Activated CD4-positive, alpha-beta T cell treated with anti-CD3 and anti-CD28 coated beads, Interleukin-10, Interleukin-2, amounts not matched to agents 100 ng/mL and 50 ng/mL, durations not matched to agents 16 hours and 8 hours (primary cell): ENCODE measurements around the gene ZC3H11A.
"Not testable (repeated sequence)": the region's sequence is repeated elsewhere in the genome, so short reads cannot be mapped to it uniquely, and the experiment has no call there.

Experiments used
- DNase-seq: peaks from one replicate; pipeline ENCODE4 v3.0.0-alpha.2; 2020

The ZC3H11A gene

DNA sequence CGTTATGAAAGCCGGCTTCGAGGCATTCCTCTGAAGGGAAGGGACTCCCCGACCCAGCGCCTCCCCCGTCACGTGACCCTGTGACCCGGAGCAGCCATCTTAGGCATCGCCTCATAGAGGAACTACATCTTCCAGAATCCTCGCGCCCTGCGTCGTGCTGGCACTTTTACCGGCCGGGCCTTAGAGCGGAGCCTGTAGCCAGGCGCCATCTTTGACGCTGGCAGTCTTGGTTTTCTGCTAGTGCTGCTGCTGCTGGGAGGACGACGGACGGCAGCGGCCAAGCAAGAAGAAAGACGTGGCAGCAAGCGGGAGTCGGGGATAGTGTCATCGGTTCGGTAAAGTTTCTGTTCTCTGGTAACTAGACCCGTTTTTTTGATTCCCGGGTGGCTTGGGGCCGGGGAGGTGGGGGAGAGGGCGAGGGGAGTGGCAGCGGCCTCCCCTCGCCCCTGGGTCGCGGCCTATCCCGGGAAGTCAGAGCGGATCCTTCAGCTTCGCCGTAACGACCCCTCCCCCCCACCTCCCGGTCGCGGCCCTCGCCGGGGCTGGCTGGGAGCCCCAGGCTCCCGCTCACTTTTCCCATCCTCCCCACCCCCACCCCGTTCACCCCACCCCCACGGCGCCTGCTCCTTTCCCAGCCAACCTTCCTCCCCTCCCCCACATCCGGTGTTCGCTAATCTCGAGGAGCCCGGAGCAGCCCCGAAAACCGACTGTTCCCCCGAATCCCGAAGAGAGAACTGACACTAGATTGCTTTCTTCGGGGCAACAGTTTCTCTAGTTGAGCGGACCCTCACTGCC lies at the start of gene ZC3H11A, which contains the start of gene ZBED6:
TSS of gene ZC3H11A (plus strand) at position 183 of the 795 bp plus-strand sequence. CDS start 21,448 bp downstream, outside the sequence.
TSS of gene ZBED6 (plus strand) at position 183 of the 795 bp plus-strand sequence. CDS start 1,900 bp downstream, outside the sequence.
- DNase-seq: peak; percentile 99

DNA sequence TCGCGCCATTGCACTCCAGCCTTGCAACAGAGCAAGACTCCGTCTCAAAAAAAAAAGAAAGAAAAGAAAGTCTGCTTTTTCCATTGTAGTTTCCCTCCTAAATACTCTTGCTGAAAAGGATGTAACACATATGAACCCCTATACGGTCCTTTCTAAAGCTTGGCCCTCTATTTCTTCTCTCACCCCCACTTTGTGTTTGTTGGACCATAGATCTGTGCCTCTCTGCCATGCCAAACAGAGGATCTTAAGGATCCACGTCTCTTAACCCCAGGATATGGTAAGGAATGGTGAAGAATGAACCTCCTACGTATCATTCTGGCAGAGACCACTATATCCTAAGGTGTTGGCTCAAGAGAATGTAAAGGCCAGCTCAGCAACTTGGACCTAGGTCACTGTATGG lies 49.1 kb upstream of the ZC3H11A start:
- DNase-seq: no peak

DNA sequence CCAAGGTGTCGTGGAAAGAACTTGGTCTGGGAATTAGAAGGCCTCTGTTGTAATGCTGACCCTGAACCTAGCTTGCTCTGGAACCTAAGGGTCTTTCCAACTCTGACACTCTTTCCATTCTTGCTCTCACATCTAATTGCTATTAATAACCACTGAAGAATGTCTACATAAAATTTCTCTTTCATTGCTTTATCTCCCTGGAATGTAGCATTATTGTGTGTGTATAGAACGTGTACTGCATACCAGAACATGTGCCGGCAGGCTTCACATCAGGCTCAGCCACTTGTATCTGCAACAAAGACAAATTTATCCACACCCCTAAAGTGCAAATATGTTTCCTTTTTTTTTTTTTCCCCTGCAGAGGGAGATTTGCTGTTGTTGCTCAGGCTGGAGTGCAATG lies 44.4 kb upstream of the ZC3H11A start:
- no peak for DNase-seq

DNA sequence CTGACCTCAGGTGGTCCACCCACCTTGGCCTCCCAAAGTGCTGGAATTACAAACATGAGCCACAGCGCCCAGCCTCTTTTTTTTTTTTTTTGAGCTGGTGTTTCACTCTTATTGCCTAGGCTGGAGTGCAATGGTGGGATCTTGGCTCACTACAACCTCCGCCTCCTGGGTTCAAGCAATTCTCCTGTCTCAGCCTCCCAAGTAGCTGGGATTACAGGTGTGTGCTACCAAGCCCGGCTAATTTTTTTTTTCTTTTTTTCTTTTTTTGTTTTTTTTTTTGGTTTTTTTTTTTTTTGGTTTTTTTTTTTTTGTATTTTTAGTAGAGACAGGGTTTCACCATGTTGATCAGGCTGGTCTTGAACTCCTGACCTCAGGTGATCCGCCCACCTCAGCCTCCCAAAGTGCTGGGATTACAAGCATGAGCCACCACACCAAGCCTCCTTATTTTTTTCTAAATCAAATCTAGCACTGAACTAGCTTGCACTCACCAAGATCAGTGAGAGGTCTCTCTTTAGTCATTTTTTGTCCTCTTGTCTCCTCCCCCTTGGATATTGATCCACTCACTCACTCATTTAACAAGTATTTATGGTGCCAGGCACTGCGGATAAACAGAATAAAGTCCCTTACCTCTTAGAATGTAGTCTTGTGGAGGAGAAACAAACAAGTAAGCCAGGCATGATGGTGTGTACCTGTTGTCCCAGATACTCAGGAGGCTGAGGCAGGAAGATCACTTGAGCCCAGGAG lies 43.6 kb upstream of the ZC3H11A start:
- not testable (repeated sequence) for DNase-seq

DNA sequence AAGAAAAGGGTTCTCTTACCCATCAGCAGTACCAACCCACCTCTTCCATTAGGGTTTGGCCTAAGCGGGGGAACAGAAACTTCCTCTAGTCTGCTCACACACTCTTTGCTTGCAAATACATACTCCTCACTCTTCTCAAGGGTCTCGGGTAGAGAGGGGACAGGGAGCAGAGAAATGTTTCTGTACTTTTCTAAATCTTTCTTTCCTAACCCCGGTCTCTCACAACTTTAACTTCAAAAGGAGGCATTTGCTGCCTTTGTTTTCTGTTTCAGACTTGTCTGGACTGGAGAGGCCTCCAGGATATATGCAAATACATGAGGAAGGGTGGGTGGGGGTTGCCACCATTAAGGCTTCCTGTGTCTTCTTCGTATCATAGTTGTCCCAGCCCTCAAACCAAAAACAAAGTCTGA lies 41.0 kb upstream of the ZC3H11A start:
- DNase-seq: no peak

DNA sequence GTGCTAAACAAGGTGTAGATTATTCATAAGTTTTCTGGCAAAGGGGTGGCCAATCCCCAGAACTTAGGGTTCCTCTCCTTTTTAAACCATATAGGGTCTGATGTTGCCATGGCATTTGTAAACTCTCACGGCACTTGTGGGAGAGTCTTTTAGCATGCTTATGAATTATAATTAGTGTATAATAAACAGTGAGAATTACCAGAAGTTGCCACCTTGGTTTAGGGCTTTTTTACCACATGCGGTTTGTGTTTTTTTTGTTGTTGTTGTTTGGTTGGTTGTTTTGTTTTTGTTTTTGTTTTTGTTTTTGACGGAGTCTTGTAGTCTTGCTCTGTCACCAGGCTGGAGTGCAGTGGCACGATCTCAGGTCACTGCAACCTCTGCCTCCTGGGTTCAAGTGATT lies 39.4 kb upstream of the ZC3H11A start:
- DNase-seq: no peak

DNA sequence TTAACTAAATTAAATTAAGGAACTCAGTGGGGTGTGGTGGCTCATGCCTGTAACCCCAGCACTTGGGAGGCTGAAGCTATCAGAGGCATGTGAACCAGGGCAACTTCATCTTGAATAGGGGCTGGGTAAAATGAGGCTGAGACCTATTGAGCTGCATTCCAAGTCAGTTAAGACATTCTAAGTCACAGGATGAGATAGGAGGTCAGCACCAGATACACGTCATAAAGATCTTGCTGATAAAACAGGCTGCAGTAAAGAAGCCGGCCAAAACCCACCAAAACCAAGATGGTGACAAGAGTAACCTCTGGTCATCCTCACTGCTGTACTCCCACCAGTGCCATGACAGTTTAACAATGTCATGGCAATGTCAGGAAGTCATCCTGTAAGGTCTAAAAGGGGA lies 36.7 kb upstream of the ZC3H11A start:
- DNase-seq: not testable (repeated sequence)

DNA sequence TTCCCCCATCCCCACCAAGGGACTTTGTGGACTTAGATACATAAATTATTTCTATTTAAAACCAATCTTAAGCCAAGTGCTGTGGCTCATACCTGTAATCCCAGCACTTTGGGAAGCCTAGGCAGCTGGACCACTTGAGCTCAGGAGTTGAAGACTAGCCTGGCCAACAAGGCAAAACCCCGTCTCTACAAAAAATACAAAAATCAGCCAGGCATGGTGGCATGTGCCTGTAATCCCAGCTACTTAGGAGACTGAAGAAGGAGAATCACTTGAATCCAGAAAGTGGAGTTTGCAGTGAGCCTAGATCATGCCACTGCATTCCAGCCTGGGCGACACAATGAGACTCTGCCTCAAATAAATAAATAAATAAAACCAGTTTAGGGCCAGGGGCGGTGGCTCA lies 34.9 kb upstream of the ZC3H11A start:
- DNase-seq: no peak

- DNase-seq: not testable (repeated sequence)
Observed at GRCh38 chr1:203761958-203762357, 33.5 kb upstream of the ZC3H11A start.

DNA sequence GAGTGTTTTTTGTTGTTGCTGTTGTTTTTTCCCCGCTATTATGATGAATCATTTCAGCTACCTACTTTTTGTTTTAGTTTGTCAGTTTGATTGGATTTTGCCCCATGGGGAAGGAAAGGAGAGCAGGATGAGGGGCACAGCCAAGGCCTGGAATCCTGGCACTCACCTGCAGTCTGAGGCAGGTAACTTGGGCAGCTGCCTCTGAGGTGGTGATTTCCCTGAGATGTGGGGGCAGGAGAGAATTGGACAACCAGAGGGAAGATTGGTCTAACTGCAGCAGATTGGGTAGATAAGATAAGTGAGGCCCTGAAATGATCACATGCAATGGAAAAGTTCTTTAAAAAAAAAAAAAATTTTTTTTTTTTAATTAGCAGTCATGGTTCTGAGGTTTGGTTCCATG lies 31.9 kb upstream of the ZC3H11A start:
- no peak for DNase-seq

GRCh38 chr1:203764105-203765028 lies 31.1 kb upstream of the ZC3H11A start:
- DNase-seq: no peak

DNA sequence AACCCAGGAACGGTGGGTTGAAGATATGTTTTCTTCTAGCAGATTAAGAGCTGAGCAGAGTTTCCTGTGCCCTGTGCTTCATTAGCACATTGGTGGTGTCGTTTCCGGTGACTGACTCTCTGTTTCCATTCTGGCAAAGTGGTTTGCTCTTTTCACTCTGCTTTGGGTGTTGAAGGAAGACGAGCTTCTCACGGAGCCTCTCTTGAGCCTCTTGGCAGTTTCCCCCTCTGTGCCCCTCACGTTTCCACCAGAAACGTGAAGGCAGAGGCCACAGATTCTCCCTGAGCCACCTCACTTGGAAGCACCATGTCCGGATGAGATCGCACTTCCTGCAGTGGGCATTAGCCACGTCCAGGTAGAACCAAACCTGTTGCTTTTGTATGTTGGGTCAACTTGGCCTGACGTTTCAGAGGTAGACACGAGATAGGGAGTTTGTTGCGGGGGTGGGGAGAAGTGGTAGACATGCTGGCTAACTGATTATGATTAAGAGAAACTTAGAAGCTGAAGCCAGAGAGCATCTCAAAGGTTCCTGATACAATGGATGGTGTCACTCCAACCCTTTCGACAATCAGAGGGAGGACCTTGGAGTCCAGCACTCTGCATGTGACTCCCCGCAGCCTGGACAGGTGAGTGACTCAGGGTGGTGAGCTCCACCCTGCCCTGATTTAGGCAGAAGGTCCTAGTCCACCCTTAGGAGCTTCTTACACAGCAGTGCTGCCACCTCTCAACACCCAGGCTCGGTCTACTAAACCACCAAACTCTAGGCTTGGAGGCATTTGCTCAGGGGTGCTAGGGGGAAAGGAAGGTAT lies 30.2 kb upstream of the ZC3H11A start, which contains the start of gene LAX1:
TSS of gene LAX1 (plus strand) at position 155 of the 809 bp plus-strand sequence. CDS start at position 538, 383 bp downstream.
- peak; percentile 92 for DNase-seq

DNA sequence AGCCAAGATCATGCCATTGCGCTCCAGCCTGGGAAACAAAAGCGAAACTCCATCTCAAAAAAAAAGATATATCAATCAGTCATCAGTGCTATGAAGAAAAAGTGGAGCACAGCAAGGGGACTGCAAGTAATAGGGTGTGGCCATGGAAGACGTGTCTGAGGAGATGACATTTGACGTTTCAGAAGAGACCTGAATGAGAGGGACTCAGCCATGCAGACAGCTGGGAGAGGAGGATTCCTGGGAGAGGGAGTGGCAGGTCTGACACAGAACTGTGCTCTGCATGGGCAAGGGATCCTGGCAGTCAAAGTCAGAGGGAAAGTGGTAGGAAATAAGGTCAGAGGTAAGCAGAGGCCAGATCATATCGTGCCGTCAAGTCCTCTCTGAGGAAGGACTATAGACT lies 27.2 kb upstream of the ZC3H11A start:
- no peak for DNase-seq

- DNase-seq: no peak
Observed at GRCh38 chr1:203769505-203770343, 25.7 kb upstream of the ZC3H11A start.

DNA sequence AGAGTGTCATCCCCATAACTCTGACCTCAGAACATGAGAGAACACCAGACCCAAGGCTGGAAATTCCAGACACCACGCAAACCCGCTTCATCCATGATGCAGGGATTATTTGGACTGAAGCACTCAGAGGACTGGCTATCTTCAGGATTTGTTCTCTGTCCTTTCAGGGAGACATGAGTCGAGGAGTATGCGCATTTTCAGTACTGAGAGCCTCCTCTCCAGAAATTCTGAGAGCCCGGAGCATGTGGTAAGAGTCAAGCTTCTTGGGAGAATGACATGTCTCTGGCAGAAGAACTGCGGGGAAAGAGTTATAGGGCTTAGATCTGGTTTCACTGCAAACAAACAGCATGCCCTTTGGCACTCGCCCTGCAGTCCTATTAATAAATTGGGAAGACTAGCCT lies 23.5 kb upstream of the ZC3H11A start:
- DNase-seq: no peak

- no peak for DNase-seq
Observed at GRCh38 chr1:203772836-203773235, 22.6 kb upstream of the ZC3H11A start.

- DNase-seq: no peak
Observed at GRCh38 chr1:203776636-203777035, 18.8 kb upstream of the ZC3H11A start.

DNA sequence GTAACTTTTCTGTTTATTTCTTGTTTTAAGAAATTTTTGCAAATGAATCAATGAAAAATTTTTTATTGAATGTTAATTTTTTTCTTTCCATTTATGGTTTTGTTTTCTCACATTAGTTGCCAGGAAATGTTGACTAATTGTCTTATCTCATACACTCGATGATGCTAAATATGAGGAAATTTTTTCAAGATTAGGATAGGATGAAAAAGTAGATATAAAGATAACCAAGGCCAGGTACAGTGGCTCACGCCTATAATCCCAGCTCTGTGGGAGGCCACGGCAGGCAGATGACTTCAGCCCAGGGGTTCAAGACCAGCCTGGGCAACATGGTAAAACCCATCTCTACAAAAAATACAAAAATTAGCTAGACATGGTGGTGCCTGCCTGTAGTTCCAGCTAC lies 17.8 kb upstream of the ZC3H11A start:
- DNase-seq: no peak

- no peak for DNase-seq
Observed at GRCh38 chr1:203778146-203778545, 17.3 kb upstream of the ZC3H11A start.

DNA sequence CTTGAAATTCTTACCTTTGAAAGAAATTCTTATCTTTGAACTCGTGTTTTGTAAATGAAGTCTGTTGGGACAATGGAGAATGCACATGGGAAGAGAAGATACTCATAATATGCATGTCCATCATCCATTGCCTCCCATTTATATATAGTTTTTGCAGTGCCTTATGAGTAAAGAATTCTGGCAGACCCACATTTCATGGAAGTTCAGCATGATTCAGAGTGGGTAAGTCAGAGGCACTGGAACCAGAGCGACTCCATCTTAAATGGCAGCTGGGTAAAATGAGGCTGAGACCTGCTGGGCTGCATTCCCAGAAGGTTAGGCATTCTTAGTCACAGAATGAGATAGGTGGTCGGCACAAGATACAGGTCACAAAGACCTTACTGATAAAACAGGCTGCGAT lies 16.6 kb upstream of the ZC3H11A start:
- no peak for DNase-seq

DNA sequence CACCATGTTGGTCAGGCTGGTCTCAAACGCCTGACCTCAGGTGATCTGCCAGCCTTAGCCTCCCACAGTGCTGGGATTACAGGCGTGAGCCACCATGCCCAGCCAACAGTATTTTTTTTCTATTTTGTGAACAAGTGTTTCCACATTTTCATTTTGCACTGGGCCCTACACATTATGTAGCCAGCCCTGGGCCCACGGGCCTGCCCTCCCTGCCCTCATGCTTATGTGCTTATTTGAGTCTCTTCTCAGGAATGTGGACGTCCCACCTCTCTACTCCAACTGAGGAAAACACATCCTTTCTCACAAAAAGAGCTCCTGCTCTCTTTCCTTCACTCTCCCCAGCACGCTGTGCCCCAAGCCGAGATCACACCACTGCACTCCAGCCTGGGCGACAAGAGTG lies 13.5 kb upstream of the ZC3H11A start:
- DNase-seq: no peak
